K562 (cell line): ENCODE results near the gene RNU6-9. TPM values are rescaled to one million over a fixed set of nuclear protein-coding genes. Genes with fewer than 3 reads are reported as not detected.
A peak's percentile ranks its signal among the peaks of the same experiment; 100 is the strongest.

Source experiments
- NCOA6 ChIP-seq: fragments of 450-650 bp; IDR thresholded peaks from 2 replicates; pipeline ENCODE4 v1.6.1; 2017; ENCODE audit warnings: mild to moderate bottlenecking
- NONO ChIP-seq, 2 experiments: fragments of 200-400 bp in 1 of 2; fragments of 450-650 bp in 1 of 2; formaldehyde crosslinking in 1 of 2; IDR thresholded peaks; 2 replicates each; pipeline ENCODE4 v1.6.1; 2017; ENCODE audit warnings: low read depth in 2 of 2, mild to moderate bottlenecking in 2 of 2, moderate library complexity in 2 of 2, low read length in 1 of 2
- RERE ChIP-seq: sonication (generic); formaldehyde crosslinking; IDR thresholded peaks from 2 replicates; pipeline ENCODE4 v1.8.0; 2023; ENCODE audit warnings: missing genetic modification reagents, mild to moderate bottlenecking, borderline replicate concordance
- SMAD3 ChIP-seq: fragments of 450-650 bp; formaldehyde crosslinking; conservative IDR thresholded peaks from 2 replicates; pipeline ENCODE4 v1.4.0; 2020; ENCODE audit warnings: mild to moderate bottlenecking
- SNIP1 ChIP-seq: fragments of 450-650 bp; IDR thresholded peaks from 2 replicates; pipeline ENCODE4 v1.7.1; 2017; ENCODE audit warnings: low read depth, mild to moderate bottlenecking
- TAL1 ChIP-seq: fragments of 450-650 bp; IDR thresholded peaks from 2 replicates; pipeline ENCODE4 v1.6.1; 2016; ENCODE audit warnings: mild to moderate bottlenecking
- ZBTB7A ChIP-seq: IDR thresholded peaks from 2 replicates; pipeline ENCODE4 v1.6.1; 2011; ENCODE audit warnings: low read depth, mild to moderate bottlenecking, low read length, moderate library complexity, borderline replicate concordance; ENCODE audit not compliant: control insufficient read depth
- ZFPM2 ChIP-seq: fragments of 250-450 bp; sonication (Bioruptor Pico); IDR thresholded peaks from 2 replicates; pipeline ENCODE4 v1.5.1; 2022; ENCODE audit warnings: mild to moderate bottlenecking
- ZNF407 ChIP-seq: fragments of 450-650 bp; IDR thresholded peaks from 2 replicates; pipeline ENCODE4 v1.6.1; 2016; ENCODE audit warnings: low read depth
- polyA plus RNA-seq, 8 experiments: library from polyadenylated mRNA; depleted of rRNA in 4 of 8; stranded (reverse) in 5 of 8; unstranded in 3 of 8; fragments of >200 nt; fragmentation: Nextera tagmentation in 2 of 8; fragmentation: Illumina TruSeq in 1 of 8; extraction: Ambion mirVana in 2 of 8; extraction: Trizol in 1 of 8; gene quantifications; 2 replicates each; pipeline versions ENCODE4 v1.2.1 to v1.2.3, GENCODE V29; 2011 to 2014; ENCODE audit warnings: inconsistent platforms in 1 of 8, missing spikeins in 1 of 8
- total RNA-seq, 7 experiments: library from RNA; depleted of rRNA in 6 of 7; stranded (reverse); fragments of >200 nt in 6 of 7; fragmentation: Illumina TruSeq in 2 of 7; extraction: Trizol in 2 of 7; gene quantifications; 2 replicates each; pipeline versions ENCODE4 v1.2.1 to v1.2.3, GENCODE V29; 2011 to 2021; ENCODE audit warnings: low replicate concordance in 1 of 7
- TF ChIP-seq, protein P1 (sequence below), 2 experiments: fragments of 200-800 bp in 1 of 2; sonication (Bioruptor generic) in 1 of 2; sonication (generic) in 1 of 2; formaldehyde crosslinking in 1 of 2; IDR thresholded peaks in 1 of 2; conservative IDR thresholded peaks in 1 of 2; 2 replicates each; pipeline versions ENCODE4 v1.5.0 to v1.6.1; 2016 to 2020; ENCODE audit warnings: missing compliant biosample characterization in 1 of 2, missing genetic modification characterization in 1 of 2, missing genetic modification reagents in 1 of 2
- TF ChIP-seq, protein P2 (sequence below): fragments of 450-650 bp; IDR thresholded peaks from 2 replicates; pipeline ENCODE4 v1.6.1; 2016; ENCODE audit warnings: antibody characterized with exemption

The RNU6-9 gene
- total and polyA plus RNA-seq, 9 of the 15 experiments (the other 6 are each of a cell fraction or from before 2014, with no cell fraction given), result not detected

GRCh38 chr19:925087-925525 lies 31.8 kb downstream of the RNU6-9 start (continued):
- TF ChIP-seq, protein P1, sequence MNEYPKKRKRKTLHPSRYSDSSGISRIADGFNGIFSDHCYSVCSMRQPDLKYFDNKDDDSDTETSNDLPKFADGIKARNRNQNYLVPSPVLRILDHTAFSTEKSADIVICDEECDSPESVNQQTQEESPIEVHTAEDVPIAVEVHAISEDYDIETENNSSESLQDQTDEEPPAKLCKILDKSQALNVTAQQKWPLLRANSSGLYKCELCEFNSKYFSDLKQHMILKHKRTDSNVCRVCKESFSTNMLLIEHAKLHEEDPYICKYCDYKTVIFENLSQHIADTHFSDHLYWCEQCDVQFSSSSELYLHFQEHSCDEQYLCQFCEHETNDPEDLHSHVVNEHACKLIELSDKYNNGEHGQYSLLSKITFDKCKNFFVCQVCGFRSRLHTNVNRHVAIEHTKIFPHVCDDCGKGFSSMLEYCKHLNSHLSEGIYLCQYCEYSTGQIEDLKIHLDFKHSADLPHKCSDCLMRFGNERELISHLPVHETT (CRISPR knock-in tag; conservative IDR thresholded peaks at IDR 0.05 in 1 of 2, IDR thresholded peaks at IDR 0.05 in 1 of 2), result peak in 1 of 2 experiments; percentile 85; a peak in 1 of 4 replicates
- no peak for TF ChIP-seq NCOA6
- TF ChIP-seq SNIP1, result no peak
- TF ChIP-seq ZFPM2, result no peak
- no peak for TF ChIP-seq ZNF407
- no peak for TF ChIP-seq RERE (CRISPR knock-in tag)
- peak; percentile 66 for TF ChIP-seq ZBTB7A
- TF ChIP-seq, protein P2, sequence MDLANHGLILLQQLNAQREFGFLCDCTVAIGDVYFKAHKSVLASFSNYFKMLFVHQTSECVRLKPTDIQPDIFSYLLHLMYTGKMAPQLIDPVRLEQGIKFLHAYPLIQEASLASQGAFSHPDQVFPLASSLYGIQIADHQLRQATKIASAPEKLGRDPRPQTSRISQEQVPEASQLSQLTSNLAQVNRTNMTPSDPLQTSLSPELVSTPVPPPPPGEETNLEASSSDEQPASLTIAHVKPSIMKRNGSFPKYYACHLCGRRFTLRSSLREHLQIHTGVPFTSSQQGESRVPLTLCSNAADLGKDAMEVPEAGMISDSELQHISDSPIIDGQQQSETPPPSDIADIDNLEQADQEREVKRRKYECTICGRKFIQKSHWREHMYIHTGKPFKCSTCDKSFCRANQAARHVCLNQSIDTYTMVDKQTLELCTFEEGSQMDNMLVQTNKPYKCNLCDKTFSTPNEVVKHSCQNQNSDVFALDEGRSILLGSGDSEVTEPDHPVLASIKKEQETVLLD, result 0 out of 2 replicates have a peak, but pooled peaks have one; percentile 44
- no peak for TF ChIP-seq NONO (IDR thresholded peaks at IDR 0.05; ENCODE audit: low read depth in 2 of 2, low read length in 1 of 2)
- no peak for TF ChIP-seq TAL1
- no peak for TF ChIP-seq SMAD3
